Measurements from ENCODE around the gene MYO7A. TPM values are rescaled to one million over a fixed set of nuclear protein-coding genes. Genes with fewer than 3 reads are reported as not detected.

The MYO7A gene
- total RNA-seq, 1 experiment from 2014 or later = 2.5 TPM

GRCh38 chr11:77110836-77111235, 17.2 kb upstream of the MYO7A start:
- ATAC-seq = no peak
- TF ChIP-seq NR3C1 (CRISPR knock-in tag; conservative IDR thresholded peaks at IDR 0.05; ENCODE audit: low read depth) (no peak), NR2C2 (CRISPR knock-in tag; IDR thresholded peaks at IDR 0.05) (no peak), RELA (CRISPR knock-in tag; IDR thresholded peaks at IDR 0.05; ENCODE audit: borderline replicate concordance) (no peak), MXD4 (CRISPR knock-in tag; IDR thresholded peaks at IDR 0.05; ENCODE audit: borderline replicate concordance) (no peak), CBFB (CRISPR knock-in tag; IDR thresholded peaks at IDR 0.05; ENCODE audit: low read depth) (no peak), AR (CRISPR knock-in tag; IDR thresholded peaks at IDR 0.05) (no peak), CREM (CRISPR knock-in tag; IDR thresholded peaks at IDR 0.05) (no peak), ZBTB21 (CRISPR knock-in tag; IDR thresholded peaks at IDR 0.05; ENCODE audit: borderline replicate concordance) (no peak)
- Mint-ChIP-seq H3K4me1 (peaks cover 12% of the 10 kb centered on the region), H3K9me3 (no peaks in the 10 kb centered on the region), H3K27me3 (ENCODE audit: low read depth) (no peaks in the 10 kb centered on the region), H3K4me3 (no peak overlapping the region), H3K27ac (no peak overlapping the region), H3K36me3 (no peaks in the 10 kb centered on the region)
- no peak for DNase-seq (ENCODE audit: low spot score)
- ChIA-PET POLR2A (no interaction called here), CTCF (interaction anchor here (1.0 to 8.2 kb wide), 6 partner anchors 10 to 138 kb away, joined by 4 to 86 read pairs (median 9); partner anchors contain the start of gene MYO7A)

GRCh38 chr11:77111277-77111676, 16.8 kb upstream of the MYO7A start:
- peaks cover 12% of the 10 kb centered on the region for H3K4me1 Mint-ChIP-seq
- ChIA-PET CTCF (interaction anchor here (1.0 to 8.2 kb wide), 6 partner anchors 10 to 137 kb away, joined by 4 to 86 read pairs (median 9); partner anchors contain the start of gene MYO7A), POLR2A (no interaction called here)
- ATAC-seq (no peak), DNase-seq (ENCODE audit: low spot score) (no peak)
- no peaks in the 10 kb centered on the region for H3K27me3 Mint-ChIP-seq (ENCODE audit: low read depth)
- H3K36me3 Mint-ChIP-seq = no peaks in the 10 kb centered on the region
- H3K4me3 Mint-ChIP-seq = no peak overlapping the region
- no peak overlapping the region for H3K27ac Mint-ChIP-seq
- H3K9me3 Mint-ChIP-seq = no peaks in the 10 kb centered on the region
- TF ChIP-seq JAZF1 (CRISPR knock-in tag; IDR thresholded peaks at IDR 0.05) = no peak
- no peak for TF ChIP-seq ETV6 (CRISPR knock-in tag; IDR thresholded peaks at IDR 0.05)
- no peak for TF ChIP-seq ZBTB21 (CRISPR knock-in tag; IDR thresholded peaks at IDR 0.05; ENCODE audit: borderline replicate concordance)
- no peak for TF ChIP-seq ZNF671 (CRISPR knock-in tag; IDR thresholded peaks at IDR 0.05)
- TF ChIP-seq E2F4 (CRISPR knock-in tag; IDR thresholded peaks at IDR 0.05; ENCODE audit: borderline replicate concordance, low read depth) = no peak
- no peak for TF ChIP-seq ZNF423 (CRISPR knock-in tag; IDR thresholded peaks at IDR 0.05)
- no peak for TF ChIP-seq GRHL2 (CRISPR knock-in tag; IDR thresholded peaks at IDR 0.05; ENCODE audit: insufficient replicate concordance, severe bottlenecking)
- no peak for TF ChIP-seq ZNF512 (CRISPR knock-in tag; IDR thresholded peaks at IDR 0.05; ENCODE audit: borderline replicate concordance)
- no peak for TF ChIP-seq CBFB (CRISPR knock-in tag; IDR thresholded peaks at IDR 0.05; ENCODE audit: low read depth)
- no peak for TF ChIP-seq ZNF138 (CRISPR knock-in tag; conservative IDR thresholded peaks at IDR 0.05)
- TF ChIP-seq ZNF317 (CRISPR knock-in tag; IDR thresholded peaks at IDR 0.05; ENCODE audit: borderline replicate concordance, low read depth) = no peak
- TF ChIP-seq ZNF416 (CRISPR knock-in tag; IDR thresholded peaks at IDR 0.05) = no peak
- TF ChIP-seq ZMAT4 (CRISPR knock-in tag; IDR thresholded peaks at IDR 0.05) = no peak
- no peak for TF ChIP-seq ZNF232 (CRISPR knock-in tag; IDR thresholded peaks at IDR 0.05)
- TF ChIP-seq NR3C1 (CRISPR knock-in tag; conservative IDR thresholded peaks at IDR 0.05; ENCODE audit: low read depth) = no peak
